ENCODE results near the gene SMS. TPM values are rescaled to one million over a fixed set of nuclear protein-coding genes. Genes with fewer than 3 reads are reported as not detected.

The SMS gene
- total and polyA plus RNA-seq, 2 experiments from 2014 or later: 185 to 274 TPM

- TF ChIP-seq, protein P1, sequence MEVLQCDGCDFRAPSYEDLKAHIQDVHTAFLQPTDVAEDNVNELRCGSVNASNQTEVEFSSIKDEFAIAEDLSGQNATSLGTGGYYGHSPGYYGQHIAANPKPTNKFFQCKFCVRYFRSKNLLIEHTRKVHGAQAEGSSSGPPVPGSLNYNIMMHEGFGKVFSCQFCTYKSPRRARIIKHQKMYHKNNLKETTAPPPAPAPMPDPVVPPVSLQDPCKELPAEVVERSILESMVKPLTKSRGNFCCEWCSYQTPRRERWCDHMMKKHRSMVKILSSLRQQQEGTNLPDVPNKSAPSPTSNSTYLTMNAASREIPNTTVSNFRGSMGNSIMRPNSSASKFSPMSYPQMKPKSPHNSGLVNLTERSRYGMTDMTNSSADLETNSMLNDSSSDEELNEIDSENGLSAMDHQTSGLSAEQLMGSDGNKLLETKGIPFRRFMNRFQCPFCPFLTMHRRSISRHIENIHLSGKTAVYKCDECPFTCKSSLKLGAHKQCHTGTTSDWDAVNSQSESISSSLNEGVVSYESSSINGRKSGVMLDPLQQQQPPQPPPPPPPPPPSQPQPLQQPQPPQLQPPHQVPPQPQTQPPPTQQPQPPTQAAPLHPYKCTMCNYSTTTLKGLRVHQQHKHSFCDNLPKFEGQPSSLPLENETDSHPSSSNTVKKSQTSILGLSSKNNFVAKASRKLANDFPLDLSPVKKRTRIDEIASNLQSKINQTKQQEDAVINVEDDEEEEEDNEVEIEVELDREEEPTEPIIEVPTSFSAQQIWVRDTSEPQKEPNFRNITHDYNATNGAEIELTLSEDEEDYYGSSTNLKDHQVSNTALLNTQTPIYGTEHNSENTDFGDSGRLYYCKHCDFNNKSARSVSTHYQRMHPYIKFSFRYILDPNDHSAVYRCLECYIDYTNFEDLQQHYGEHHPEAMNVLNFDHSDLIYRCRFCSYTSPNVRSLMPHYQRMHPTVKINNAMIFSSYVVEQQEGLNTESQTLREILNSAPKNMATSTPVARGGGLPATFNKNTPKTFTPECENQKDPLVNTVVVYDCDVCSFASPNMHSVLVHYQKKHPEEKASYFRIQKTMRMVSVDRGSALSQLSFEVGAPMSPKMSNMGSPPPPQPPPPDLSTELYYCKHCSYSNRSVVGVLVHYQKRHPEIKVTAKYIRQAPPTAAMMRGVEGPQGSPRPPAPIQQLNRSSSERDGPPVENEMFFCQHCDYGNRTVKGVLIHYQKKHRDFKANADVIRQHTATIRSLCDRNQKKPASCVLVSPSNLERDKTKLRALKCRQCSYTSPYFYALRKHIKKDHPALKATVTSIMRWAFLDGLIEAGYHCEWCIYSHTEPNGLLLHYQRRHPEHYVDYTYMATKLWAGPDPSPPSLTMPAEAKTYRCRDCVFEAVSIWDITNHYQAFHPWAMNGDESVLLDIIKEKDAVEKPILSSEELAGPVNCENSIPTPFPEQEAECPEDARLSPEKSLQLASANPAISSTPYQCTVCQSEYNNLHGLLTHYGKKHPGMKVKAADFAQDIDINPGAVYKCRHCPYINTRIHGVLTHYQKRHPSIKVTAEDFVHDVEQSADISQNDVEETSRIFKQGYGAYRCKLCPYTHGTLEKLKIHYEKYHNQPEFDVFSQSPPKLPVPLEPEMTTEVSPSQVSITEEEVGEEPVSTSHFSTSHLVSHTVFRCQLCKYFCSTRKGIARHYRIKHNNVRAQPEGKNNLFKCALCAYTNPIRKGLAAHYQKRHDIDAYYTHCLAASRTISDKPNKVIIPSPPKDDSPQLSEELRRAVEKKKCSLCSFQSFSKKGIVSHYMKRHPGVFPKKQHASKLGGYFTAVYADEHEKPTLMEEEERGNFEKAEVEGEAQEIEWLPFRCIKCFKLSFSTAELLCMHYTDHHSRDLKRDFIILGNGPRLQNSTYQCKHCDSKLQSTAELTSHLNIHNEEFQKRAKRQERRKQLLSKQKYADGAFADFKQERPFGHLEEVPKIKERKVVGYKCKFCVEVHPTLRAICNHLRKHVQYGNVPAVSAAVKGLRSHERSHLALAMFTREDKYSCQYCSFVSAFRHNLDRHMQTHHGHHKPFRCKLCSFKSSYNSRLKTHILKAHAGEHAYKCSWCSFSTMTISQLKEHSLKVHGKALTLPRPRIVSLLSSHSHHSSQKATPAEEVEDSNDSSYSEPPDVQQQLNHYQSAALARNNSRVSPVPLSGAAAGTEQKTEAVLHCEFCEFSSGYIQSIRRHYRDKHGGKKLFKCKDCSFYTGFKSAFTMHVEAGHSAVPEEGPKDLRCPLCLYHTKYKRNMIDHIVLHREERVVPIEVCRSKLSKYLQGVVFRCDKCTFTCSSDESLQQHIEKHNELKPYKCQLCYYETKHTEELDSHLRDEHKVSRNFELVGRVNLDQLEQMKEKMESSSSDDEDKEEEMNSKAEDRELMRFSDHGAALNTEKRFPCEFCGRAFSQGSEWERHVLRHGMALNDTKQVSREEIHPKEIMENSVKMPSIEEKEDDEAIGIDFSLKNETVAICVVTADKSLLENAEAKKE (CRISPR knock-in tag; IDR thresholded peaks at IDR 0.05): no peak
- TF ChIP-seq NANOG (IDR thresholded peaks at IDR 0.05; ENCODE audit: borderline replicate concordance) (no peak), JUNB (IDR thresholded peaks at IDR 0.05; ENCODE audit: unreplicated experiment) (no peak), STAT1 (IDR thresholded peaks at IDR 0.05; ENCODE audit: unreplicated experiment) (no peak)
Observed at GRCh38 chrX:21932292-21933002, 8.1 kb upstream of the SMS start (continued).

DNA sequence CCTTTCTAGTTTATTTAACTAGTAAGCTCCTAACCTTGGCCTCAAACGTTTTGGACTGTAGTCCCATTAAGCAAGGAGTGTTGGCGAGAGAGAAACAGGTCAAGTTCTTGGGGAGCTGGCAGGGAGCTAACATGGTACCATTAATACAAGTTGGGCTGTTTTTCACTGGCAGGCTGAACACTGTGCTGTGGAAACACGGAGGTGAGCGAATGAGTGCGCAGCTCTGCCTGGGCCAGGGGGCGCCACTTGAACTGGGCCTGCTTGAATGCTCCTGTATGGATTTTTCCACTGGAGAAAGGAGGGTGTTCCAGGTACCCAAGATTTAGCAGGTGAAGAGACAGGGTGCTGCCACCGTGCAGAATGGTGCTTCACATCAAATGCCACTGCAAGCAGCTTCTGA, 7.4 kb upstream of the SMS start:
- H3K79me2 ChIP-seq (replicated peaks; ENCODE audit: insufficient read depth): no peaks in the 10 kb centered on the region
- no peaks in the 10 kb centered on the region for H3K27me3 ChIP-seq (ENCODE audit: insufficient read depth)
- H3K9me2 ChIP-seq (ENCODE audit: insufficient read depth): no peaks in the 10 kb centered on the region
- H3F3A ChIP-seq (replicated peaks; ENCODE audit: low read depth): no peaks in the 10 kb centered on the region
- ATAC-seq (peak; percentile 72), DNase-seq (ENCODE audit: low spot score) (peak; percentile 33)
- Mint-ChIP-seq H3K4me1 (peaks cover 9% of the 10 kb centered on the region; the same call in 2 of the 3 replicates), H3K36me3 (ENCODE audit: low read depth) (no peaks in the 10 kb centered on the region), H3K4me3 (no peak overlapping the region), H3K27ac (no peak overlapping the region), H3K27me3 (ENCODE audit: insufficient read depth, low read depth, poor library complexity) (peaks cover 3% of the 10 kb centered on the region), H3K9me3 (no peaks in the 10 kb centered on the region)
- TF ChIP-seq CTCF (conservative IDR thresholded peaks at IDR 0.05; ENCODE audit: low read depth in 2 of 2) (peak; percentile 45 to 65; a peak in 3 of 4 replicates), CREB1 (CRISPR knock-in tag; IDR thresholded peaks at IDR 0.05; ENCODE audit: low read depth) (no peak)
- H3K4me3 ChIP-seq: no peak overlapping the region
- H3K4me1 ChIP-seq (ENCODE audit: insufficient read depth): 0 out of 2 replicates have a peak, but pooled peaks cover under 1% of the 10 kb centered on the region
- H4K20me1 ChIP-seq (replicated peaks; ENCODE audit: insufficient read depth): no peaks in the 10 kb centered on the region
- H3K27ac ChIP-seq (ENCODE audit: low read depth): no peak overlapping the region
- no peak overlapping the region for H3K4me2 ChIP-seq
- no peak overlapping the region for H2AFZ ChIP-seq
- no peaks in the 10 kb centered on the region for H3K36me3 ChIP-seq (ENCODE audit: insufficient read depth)
